Hepatocyte (in vitro differentiated cells): Measurements from ENCODE around the gene PMCH.

Experiments used
- EZH2 ChIP-seq: fragments of 200-600 bp; sonication (generic); IDR thresholded peaks from 2 replicates; pipeline ENCODE4 v1.6.1; 2016; ENCODE audit warnings: antibody characterized with exemption, mild to moderate bottlenecking, borderline replicate concordance
- TF ChIP-seq, protein P1 (sequence below): fragments of 200-600 bp; sonication (generic); IDR thresholded peaks from 2 replicates; pipeline ENCODE4 v1.5.1; 2016; ENCODE audit warnings: antibody characterized with exemption, mild to moderate bottlenecking; ENCODE audit not compliant: poor library complexity

DNA sequence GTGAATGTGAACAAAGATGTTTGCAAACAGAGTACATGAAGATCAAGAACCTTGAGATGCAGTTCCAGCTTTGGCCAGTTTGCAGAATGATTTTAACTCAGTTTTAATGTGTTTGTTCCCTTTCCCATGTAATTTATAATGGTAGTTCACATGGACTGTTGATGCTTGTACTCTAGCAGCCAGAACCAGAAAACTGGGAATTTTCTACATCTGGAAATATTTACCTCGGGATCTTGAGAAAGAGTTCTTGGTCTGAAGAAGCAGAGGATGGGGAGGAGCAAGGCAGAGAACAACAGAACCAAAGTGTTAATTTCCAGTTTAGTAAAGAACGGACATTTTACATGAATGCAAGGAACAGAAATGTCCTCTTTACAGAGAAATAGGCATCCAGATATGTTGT, 37.0 kb upstream of the PMCH start:
- TF ChIP-seq, protein P1, sequence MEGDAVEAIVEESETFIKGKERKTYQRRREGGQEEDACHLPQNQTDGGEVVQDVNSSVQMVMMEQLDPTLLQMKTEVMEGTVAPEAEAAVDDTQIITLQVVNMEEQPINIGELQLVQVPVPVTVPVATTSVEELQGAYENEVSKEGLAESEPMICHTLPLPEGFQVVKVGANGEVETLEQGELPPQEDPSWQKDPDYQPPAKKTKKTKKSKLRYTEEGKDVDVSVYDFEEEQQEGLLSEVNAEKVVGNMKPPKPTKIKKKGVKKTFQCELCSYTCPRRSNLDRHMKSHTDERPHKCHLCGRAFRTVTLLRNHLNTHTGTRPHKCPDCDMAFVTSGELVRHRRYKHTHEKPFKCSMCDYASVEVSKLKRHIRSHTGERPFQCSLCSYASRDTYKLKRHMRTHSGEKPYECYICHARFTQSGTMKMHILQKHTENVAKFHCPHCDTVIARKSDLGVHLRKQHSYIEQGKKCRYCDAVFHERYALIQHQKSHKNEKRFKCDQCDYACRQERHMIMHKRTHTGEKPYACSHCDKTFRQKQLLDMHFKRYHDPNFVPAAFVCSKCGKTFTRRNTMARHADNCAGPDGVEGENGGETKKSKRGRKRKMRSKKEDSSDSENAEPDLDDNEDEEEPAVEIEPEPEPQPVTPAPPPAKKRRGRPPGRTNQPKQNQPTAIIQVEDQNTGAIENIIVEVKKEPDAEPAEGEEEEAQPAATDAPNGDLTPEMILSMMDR = no peak
- no peak for TF ChIP-seq EZH2
